DOHH2 (cell line): Measurements from ENCODE around the gene DERA.

Source experiments
- EZH2phosphoT487 ChIP-seq: fragments of 200-600 bp; sonication (generic); IDR thresholded peaks from 2 replicates; pipeline ENCODE4 v1.6.1; 2017; ENCODE audit warnings: borderline replicate concordance, mild to moderate bottlenecking, antibody characterized with exemption, low read length, moderate library complexity, mixed read lengths
- TF ChIP-seq, protein P1 (sequence below): fragments of 200-600 bp; sonication (generic); IDR thresholded peaks from one replicate; pipeline ENCODE4 v1.5.1; 2014; ENCODE audit warnings: antibody characterized with exemption, mild to moderate bottlenecking, low read depth, low read length; ENCODE audit not compliant: poor library complexity, severe bottlenecking

DNA sequence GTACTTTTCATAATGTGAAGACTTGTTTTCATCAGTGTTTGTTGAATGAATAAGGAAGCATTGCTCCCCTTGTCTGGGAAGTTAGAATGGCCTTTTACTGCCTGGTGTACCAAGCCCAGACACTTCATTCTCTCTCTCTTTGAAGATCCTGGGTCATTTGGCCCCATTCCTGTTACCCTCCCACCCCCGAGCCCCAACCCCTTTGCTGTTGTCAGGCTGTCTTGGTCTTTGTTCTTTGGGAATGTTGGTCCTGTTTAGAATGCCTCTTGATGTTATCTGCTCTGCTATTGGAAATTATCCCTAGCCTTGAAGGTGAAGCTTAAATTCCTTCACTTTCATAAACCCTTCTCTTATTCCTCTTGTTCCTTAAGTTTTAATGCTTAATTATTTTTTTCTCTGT is 13.8 kb downstream of the DERA start:
- TF ChIP-seq, protein P1, sequence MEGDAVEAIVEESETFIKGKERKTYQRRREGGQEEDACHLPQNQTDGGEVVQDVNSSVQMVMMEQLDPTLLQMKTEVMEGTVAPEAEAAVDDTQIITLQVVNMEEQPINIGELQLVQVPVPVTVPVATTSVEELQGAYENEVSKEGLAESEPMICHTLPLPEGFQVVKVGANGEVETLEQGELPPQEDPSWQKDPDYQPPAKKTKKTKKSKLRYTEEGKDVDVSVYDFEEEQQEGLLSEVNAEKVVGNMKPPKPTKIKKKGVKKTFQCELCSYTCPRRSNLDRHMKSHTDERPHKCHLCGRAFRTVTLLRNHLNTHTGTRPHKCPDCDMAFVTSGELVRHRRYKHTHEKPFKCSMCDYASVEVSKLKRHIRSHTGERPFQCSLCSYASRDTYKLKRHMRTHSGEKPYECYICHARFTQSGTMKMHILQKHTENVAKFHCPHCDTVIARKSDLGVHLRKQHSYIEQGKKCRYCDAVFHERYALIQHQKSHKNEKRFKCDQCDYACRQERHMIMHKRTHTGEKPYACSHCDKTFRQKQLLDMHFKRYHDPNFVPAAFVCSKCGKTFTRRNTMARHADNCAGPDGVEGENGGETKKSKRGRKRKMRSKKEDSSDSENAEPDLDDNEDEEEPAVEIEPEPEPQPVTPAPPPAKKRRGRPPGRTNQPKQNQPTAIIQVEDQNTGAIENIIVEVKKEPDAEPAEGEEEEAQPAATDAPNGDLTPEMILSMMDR: no peak
- TF ChIP-seq EZH2phosphoT487: no peak
